Measurements from ENCODE around the gene PDE11A. TPM values are rescaled to one million over a fixed set of nuclear protein-coding genes. Genes with fewer than 3 reads are reported as not detected.

The PDE11A gene
- total and polyA plus RNA-seq, 2 of the 8 experiments (the other 6 are each of a cell fraction or from before 2014, with no cell fraction given): 0.19 to 0.23 TPM

DNA sequence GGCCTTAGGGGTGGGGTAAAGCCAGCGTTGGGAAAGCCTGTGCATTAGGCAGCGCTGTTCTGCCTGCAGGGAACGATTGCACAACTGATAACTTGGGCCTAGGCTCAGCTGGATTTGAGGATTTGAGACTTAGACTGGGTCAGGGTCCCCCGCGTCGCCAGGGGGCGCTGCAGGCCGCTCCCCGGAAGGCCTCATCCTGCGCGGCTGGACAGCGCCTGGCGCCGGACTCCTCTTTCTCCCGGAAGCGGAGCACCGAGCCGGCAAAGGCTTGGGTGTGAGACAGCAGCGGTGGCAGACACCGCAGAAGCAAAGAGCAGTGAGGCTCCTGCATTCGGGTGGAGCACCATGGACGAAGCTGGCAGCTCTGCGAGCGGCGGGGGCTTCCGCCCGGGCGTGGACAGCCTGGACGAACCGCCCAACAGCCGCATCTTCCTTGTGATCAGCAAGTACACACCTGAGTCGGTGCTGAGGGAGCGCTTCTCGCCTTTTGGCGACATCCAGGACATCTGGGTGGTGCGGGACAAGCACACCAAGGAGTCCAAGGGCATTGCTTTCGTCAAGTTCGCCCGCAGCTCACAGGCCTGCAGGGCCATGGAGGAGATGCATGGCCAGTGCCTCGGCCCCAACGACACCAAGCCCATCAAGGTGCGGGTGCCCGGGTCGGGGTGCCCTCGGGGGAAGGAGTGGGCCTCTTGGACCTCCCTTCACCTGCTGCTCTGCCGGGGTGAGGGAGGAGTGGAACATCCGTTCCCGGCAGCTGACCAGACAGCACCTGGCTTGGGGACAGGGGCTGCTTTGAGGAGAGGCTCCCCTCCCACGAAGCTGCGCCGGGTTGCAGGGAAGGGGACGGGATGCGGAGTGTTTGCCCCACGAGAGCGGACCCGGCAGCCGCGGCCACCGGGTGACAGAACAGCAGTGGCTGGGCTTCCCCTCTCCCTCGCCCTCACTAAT is 39.9 kb upstream of the PDE11A start, which contains the start of gene RBM45 (continued):
- no peak for TF ChIP-seq SP4 (IDR thresholded peaks at IDR 0.05; ENCODE audit: low read length)
- peak; percentile 34; the same call in 1 of the 2 replicates for TF ChIP-seq CREB1 (IDR thresholded peaks at IDR 0.05)
- no peak for TF ChIP-seq RBBP5 (IDR thresholded peaks at IDR 0.05; ENCODE audit: borderline replicate concordance, low read depth, low read length)
- peak; percentile 64 for TF ChIP-seq PHF8 (conservative IDR thresholded peaks at IDR 0.05; ENCODE audit: low read depth, low read length)
- TF ChIP-seq MAFK (IDR thresholded peaks at IDR 0.05; ENCODE audit: low read depth, low read length): peak; percentile 27; the same call in 1 of the 2 replicates
- peak; percentile 78 for TF ChIP-seq POLR2AphosphoS5 (IDR thresholded peaks at IDR 0.05; ENCODE audit: low read depth, low read length)
- TF ChIP-seq, protein P1, sequence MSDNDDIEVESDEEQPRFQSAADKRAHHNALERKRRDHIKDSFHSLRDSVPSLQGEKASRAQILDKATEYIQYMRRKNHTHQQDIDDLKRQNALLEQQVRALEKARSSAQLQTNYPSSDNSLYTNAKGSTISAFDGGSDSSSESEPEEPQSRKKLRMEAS (IDR thresholded peaks at IDR 0.05): no peak; the same call in 1 of the 2 replicates
- no peak for TF ChIP-seq RNF2 (IDR thresholded peaks at IDR 0.05; ENCODE audit: borderline replicate concordance, low read depth, low read length, missing control alignments, poor library complexity, severe bottlenecking)
- TF ChIP-seq CHD2 (IDR thresholded peaks at IDR 0.05; ENCODE audit: low read length): peak; percentile 34; the same call in 1 of the 2 replicates
- TF ChIP-seq, protein P2, sequence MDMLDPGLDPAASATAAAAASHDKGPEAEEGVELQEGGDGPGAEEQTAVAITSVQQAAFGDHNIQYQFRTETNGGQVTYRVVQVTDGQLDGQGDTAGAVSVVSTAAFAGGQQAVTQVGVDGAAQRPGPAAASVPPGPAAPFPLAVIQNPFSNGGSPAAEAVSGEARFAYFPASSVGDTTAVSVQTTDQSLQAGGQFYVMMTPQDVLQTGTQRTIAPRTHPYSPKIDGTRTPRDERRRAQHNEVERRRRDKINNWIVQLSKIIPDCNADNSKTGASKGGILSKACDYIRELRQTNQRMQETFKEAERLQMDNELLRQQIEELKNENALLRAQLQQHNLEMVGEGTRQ (IDR thresholded peaks at IDR 0.05; ENCODE audit: low read length): no peak
- TF ChIP-seq KDM1A (IDR thresholded peaks at IDR 0.05; ENCODE audit: borderline replicate concordance, low read length): no peak
- peak; percentile 61; the same call in 1 of the 2 replicates for TF ChIP-seq YY1 (IDR thresholded peaks at IDR 0.05; ENCODE audit: low read depth, low read length)
- TF ChIP-seq POLR2A (IDR thresholded peaks at IDR 0.05; ENCODE audit: control extremely low read depth in 1 of 2, low read depth in 2 of 2, low read length in 2 of 2): peak in 1 of 2 experiments; percentile 87; a peak in 2 of 3 replicates
- no peak for TF ChIP-seq RXRA (IDR thresholded peaks at IDR 0.05; ENCODE audit: insufficient read depth, low read depth, low read length)
- TF ChIP-seq JUN (IDR thresholded peaks at IDR 0.05; ENCODE audit: low read depth, low read length): no peak
- TF ChIP-seq KDM4A (IDR thresholded peaks at IDR 0.05; ENCODE audit: low read depth, low read length, severe bottlenecking): peak; percentile 89
- TF ChIP-seq SIN3A (conservative IDR thresholded peaks at IDR 0.05 in 1 of 2, IDR thresholded peaks at IDR 0.05 in 1 of 2; ENCODE audit: low read depth in 1 of 2, low read length in 2 of 2): peak; percentile 69 to 80; a peak in 2 of 4 replicates
- TF ChIP-seq CTBP2 (IDR thresholded peaks at IDR 0.05; ENCODE audit: borderline replicate concordance, insufficient read depth, insufficient read length, low read length): peak; percentile 59
- TF ChIP-seq KDM5A (IDR thresholded peaks at IDR 0.05; ENCODE audit: low read length): no peak
- TF ChIP-seq EP300 (IDR thresholded peaks at IDR 0.05; ENCODE audit: borderline replicate concordance in 1 of 2, low read depth in 2 of 2, low read length in 2 of 2): peak in 1 of 2 experiments; percentile 43; a peak in 1 of 3 replicates
- TF ChIP-seq BCL11A (IDR thresholded peaks at IDR 0.05; ENCODE audit: low read depth in 2 of 2, low read length in 2 of 2): no peak

Data from H1 (cell line).